DMS79 treated with DMSO at 0.1 percent for 48 hours (cell line): Measurements from ENCODE around the gene LDHAL6B.

Experiments used
- DNase-seq: peaks from one replicate; lab custom pipeline; 2025; lab: John Stamatoyannopoulos, UW

LDHAL6B gene

DNA sequence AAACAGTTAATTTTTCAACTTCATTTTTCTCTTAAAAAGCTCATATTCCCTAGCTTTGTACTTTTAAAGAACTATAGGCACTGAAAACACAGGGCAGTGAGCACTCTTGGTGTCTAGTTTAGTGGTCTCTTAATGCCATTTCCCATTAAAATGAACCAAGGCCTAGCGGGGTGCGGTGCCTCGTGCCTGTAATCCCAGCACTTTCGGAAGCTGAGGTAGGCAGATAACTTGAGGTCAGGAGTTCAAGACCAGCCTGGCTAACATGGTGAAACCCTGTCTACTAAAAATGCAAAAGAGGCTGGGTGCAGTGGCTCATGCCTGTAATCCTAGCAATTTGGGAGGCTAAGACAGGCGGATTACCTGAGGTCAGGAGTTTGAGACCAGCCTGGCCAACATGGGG is 45.5 kb downstream of the LDHAL6B start:
- DNase-seq = no peak

DNA sequence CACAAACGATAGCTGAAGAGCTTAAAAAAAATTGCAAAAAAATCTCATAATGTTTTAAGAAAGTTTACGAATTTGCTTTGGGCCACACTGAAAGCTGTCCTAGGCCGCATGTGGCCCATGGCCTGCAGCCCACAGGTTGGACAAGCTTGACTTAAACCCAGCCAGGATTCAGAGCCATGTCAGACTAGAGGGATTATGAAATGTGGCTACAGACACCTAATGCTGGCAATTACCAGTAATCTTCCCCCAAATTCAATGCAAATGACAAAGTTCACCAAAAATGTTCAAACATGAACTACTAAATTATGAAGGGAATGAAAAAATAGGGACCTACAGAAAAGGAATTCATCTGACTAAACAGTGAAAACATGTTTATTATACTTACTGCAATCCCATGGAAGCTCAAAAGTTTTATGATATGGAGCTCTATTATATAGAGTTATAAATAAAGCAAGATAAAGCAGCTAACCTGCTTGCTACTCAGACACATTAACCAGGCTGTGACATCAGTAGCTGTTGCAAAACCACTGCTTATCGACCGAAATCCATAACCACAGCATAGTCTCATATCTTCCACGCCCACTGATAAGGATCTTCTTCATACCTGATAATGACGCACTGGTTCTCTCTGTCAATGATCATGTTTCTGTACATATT is 49.2 kb downstream of the LDHAL6B start:
- no peak for DNase-seq

DNA sequence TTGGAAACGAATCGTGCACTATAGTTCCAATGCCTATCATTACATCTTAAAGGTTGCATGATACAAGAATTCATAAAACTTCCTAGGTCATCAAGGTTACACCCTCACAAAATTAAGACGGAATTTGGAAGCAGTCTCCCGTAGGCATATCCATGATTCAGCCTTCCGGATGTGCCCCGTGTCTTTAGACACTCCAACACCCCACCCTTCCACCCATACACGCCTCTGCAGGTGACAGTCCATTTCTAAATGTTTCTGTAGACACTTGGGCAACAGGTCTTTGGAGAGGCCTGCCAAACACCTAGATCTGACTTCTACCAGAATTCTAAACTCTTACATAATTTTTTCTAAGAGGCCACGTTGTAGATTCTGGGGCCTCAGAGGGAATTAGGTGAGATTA is 49.8 kb downstream of the LDHAL6B start:
- DNase-seq = no peak

DNA sequence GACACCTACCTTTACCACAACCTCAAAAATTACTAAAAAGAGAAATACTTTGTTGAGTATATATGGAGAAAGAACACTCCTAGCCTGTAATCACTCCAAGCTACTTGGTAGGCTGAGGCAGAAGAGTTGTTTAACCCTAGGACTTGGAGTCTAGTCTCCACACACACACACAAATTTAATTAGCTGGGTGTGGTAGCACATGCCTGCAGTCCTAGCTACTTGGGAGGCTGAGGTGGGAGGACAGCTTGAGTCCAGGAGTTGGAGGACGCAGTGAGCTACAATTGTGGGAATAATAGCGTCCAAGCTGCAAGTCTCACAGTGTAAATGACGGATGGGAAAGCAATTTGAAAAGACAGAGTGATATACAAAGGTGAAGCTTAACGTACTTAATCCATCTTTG is 50.5 kb downstream of the LDHAL6B start:
- no peak for DNase-seq
